ENCODE measurements around the gene ERICH3. TPM values are rescaled to one million over a fixed set of nuclear protein-coding genes. Genes with fewer than 3 reads are reported as not detected.

ERICH3 gene
- total RNA-seq, 4 donors from 2014 or later: under 0.01 to 0.06 TPM; not detected in 2

DNA sequence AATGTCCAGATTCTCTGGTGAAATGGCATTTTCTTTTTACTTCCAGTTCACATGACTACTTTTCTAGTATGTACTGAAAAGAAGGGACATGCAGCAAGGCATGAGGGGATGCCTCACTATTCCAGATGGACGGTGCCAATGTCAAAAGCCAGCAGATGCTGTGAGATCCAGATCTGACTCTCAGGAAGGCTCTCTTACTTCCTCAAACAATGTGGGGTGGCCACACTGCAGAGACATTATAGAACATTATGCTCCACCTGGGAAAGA, 41.6 kb upstream of the ERICH3 start:
- no peak for DNase-seq (ENCODE audit: extremely low spot score)
- H3K4me1 ChIP-seq: peaks cover 6 to 36% (median 32%) of the 10 kb centered on the region in 4 donors
- H3K27me3 ChIP-seq: no peaks in the 10 kb centered on the region
- intact Hi-C loops (cut with DNase I): no loop called here
- H3K36me3 ChIP-seq: peaks cover 29 to 88% (median 69%) of the 10 kb centered on the region in 4 donors
- no peak overlapping the region for H3K4me3 ChIP-seq
- 90% methylated on average over 1 of the region's 1 CpG for WGBS
- peak overlapping the region in 1 of 4 donors; percentile 73 for H3K27ac ChIP-seq (replicated peaks in 1 of 4)
- no peak for TF ChIP-seq EP300 (IDR thresholded peaks at IDR 0.05)
- TF ChIP-seq, protein P1, sequence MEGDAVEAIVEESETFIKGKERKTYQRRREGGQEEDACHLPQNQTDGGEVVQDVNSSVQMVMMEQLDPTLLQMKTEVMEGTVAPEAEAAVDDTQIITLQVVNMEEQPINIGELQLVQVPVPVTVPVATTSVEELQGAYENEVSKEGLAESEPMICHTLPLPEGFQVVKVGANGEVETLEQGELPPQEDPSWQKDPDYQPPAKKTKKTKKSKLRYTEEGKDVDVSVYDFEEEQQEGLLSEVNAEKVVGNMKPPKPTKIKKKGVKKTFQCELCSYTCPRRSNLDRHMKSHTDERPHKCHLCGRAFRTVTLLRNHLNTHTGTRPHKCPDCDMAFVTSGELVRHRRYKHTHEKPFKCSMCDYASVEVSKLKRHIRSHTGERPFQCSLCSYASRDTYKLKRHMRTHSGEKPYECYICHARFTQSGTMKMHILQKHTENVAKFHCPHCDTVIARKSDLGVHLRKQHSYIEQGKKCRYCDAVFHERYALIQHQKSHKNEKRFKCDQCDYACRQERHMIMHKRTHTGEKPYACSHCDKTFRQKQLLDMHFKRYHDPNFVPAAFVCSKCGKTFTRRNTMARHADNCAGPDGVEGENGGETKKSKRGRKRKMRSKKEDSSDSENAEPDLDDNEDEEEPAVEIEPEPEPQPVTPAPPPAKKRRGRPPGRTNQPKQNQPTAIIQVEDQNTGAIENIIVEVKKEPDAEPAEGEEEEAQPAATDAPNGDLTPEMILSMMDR (IDR thresholded peaks at IDR 0.05): no peak
- TF ChIP-seq POLR2A (IDR thresholded peaks at IDR 0.05; ENCODE audit: low read depth): no peak
- TF ChIP-seq POLR2AphosphoS5 (IDR thresholded peaks at IDR 0.05): no peak
- H3K9me3 ChIP-seq: no peaks in the 10 kb centered on the region

DNA sequence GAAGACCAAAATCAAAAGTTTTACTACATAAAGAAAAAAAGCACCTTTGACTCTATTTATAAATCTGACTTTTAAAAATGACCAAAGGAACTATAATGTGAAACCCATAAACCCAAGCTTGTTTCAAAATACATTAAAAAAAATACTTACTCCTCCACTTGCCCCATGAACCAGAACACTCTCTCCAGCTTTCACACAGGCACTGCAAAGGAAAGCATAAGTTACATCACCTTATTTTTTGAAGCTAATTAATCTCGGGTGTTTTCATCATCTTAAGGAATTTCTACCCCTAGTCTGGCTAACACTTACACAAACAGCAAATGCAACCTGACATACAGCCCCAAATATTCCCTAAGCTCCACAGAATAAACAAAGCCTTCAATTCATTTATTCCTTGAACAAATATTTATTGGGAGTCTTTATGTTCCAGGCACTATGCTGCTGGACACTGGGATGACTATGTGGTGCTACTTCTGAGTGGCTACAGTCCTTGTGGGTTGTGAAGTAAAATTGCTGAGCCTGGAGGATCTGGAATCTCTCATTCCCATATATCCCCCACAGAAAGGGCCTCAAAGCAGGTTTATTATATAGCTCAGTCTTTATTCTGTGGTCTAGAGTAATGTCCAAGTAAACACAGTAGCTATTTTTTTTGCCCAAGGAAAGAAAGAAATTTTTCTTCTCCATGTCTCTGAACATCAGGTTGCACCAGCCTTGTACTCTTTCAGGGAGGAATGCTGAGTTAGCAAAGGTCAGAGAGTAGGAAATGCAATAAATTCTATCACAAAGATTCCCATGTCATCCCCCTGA, 41.0 kb upstream of the ERICH3 start:
- Histone ChIP-seq H3K27ac (replicated peaks in 1 of 4) (peak overlapping the region in 2 of 4 donors; percentile 52 to 73), H3K27me3 (no peaks in the 10 kb centered on the region), H3K4me3 (no peak overlapping the region), H3K4me1 (peaks cover 6 to 36% (median 32%) of the 10 kb centered on the region in 4 donors), H3K36me3 (peaks cover 29 to 88% (median 69%) of the 10 kb centered on the region in 4 donors), H3K9me3 (no peaks in the 10 kb centered on the region)
- no peak for DNase-seq (ENCODE audit: extremely low spot score)
- TF ChIP-seq POLR2A (IDR thresholded peaks at IDR 0.05; ENCODE audit: low read depth) (no peak), POLR2AphosphoS5 (IDR thresholded peaks at IDR 0.05) (no peak), EP300 (IDR thresholded peaks at IDR 0.05) (no peak)
- TF ChIP-seq, protein P1 (IDR thresholded peaks at IDR 0.05): no peak
- intact Hi-C loops (cut with DNase I): no loop called here
- 39% methylated on average over 1 of the region's 1 CpG for WGBS

DNA sequence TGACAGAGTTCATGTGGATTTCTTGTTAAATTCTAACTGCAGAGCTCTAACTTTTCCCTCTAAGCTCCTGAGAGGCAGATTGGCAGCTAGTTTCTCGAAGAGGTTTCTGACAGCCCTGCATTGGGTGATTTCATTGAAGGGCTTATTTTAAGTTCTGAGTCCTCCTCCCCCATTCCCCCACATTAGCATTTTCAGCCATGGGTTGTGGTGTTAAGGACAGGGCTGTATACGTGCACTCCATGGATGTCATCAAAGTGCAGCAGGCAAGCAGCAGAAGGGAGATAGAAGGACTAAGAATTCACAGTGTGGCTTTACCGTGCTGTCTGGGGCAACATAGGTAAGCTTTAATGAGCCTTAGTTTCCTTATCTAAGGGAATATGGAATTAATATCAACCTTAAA, 40.3 kb upstream of the ERICH3 start:
- Histone ChIP-seq H3K9me3 (no peaks in the 10 kb centered on the region), H3K27me3 (no peaks in the 10 kb centered on the region), H3K36me3 (peaks cover 30 to 88% (median 69%) of the 10 kb centered on the region in 4 donors), H3K4me1 (peaks cover 6 to 36% (median 32%) of the 10 kb centered on the region in 4 donors), H3K4me3 (no peak overlapping the region), H3K27ac (replicated peaks in 1 of 4) (peak overlapping the region; percentile 29 to 73 (median 52))
- no peak for DNase-seq (ENCODE audit: extremely low spot score)
- 89% methylated on average over 3 of the region's 3 CpGs for WGBS
- intact Hi-C loops (cut with DNase I): no loop called here
- TF ChIP-seq, protein P1 (IDR thresholded peaks at IDR 0.05): no peak
- TF ChIP-seq POLR2AphosphoS5 (IDR thresholded peaks at IDR 0.05): no peak
- TF ChIP-seq POLR2A (IDR thresholded peaks at IDR 0.05; ENCODE audit: low read depth): no peak
- TF ChIP-seq EP300 (IDR thresholded peaks at IDR 0.05): no peak

DNA sequence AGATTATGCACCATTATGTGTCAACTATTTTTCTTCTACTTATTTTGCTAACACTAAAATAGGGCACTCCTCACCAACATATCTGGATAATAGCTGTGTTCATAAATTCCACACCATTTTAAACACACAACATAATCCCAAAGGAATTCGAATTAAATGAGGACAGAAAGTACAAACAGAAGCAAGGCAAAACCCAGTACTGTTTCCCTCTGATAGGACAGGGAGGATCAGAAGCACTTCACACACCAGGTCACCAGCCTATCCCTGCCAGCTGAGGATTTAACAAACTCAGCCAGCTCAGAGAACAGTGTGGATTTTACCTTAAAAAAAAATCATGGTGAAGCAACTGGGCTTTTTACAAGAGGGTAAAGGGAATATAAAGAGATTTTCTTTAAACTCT, 39.3 kb upstream of the ERICH3 start:
- TF ChIP-seq POLR2AphosphoS5 (IDR thresholded peaks at IDR 0.05): no peak
- TF ChIP-seq EP300 (IDR thresholded peaks at IDR 0.05): no peak
- TF ChIP-seq POLR2A (IDR thresholded peaks at IDR 0.05; ENCODE audit: low read depth): no peak
- TF ChIP-seq, protein P1 (IDR thresholded peaks at IDR 0.05): no peak
- 24% methylated on average over 1 of the region's 1 CpG for WGBS
- intact Hi-C loops (cut with DNase I): no loop called here
- H3K4me1 ChIP-seq: peaks cover 6 to 36% (median 32%) of the 10 kb centered on the region in 4 donors
- peaks cover 37 to 88% (median 69%) of the 10 kb centered on the region in 4 donors for H3K36me3 ChIP-seq
- no peak overlapping the region for H3K4me3 ChIP-seq
- no peak for DNase-seq (ENCODE audit: extremely low spot score)
- H3K9me3 ChIP-seq: no peaks in the 10 kb centered on the region
- H3K27me3 ChIP-seq: no peaks in the 10 kb centered on the region
- H3K27ac ChIP-seq (replicated peaks in 1 of 4): peak overlapping the region; percentile 29 to 73 (median 52)

All from esophagus muscularis mucosa (tissue), 4 donors.